ENCODE data around the gene SCAI.
"Not testable (repeated sequence)": the region's sequence is repeated elsewhere in the genome, so short reads cannot be mapped to it uniquely, and the experiment has no call there.

Gene SCAI

GRCh38 chr9:125143377-125144090 lies at the start of gene SCAI:
Gene SCAI, minus strand, starts transcription at chr9:125143528. Its CDS starts 91 bp downstream, at chr9:125143437.
- peak; percentile 99 for DNase-seq (ENCODE audit: low read depth, low spot score)
- H3K4me3 ChIP-seq (ENCODE audit: low read depth, low read length): peak within 1 kb of the TSS; percentile 69
- in situ Hi-C loops (cut with HindIII; ENCODE audit: low sequenced_read_pairs): no loop called here
- TF ChIP-seq CTCF (IDR thresholded peaks at IDR 0.05; ENCODE audit: low read depth, low read length): peak; percentile 98

GRCh38 chr9:125190361-125190801 lies 47.1 kb upstream of the SCAI start:
- DNase-seq (ENCODE audit: low read depth, low spot score): no peak
- TF ChIP-seq CTCF (IDR thresholded peaks at IDR 0.05; ENCODE audit: low read depth, low read length): no peak
- in situ Hi-C loops (cut with HindIII; ENCODE audit: low sequenced_read_pairs): no loop called here
- H3K4me3 ChIP-seq (ENCODE audit: low read depth, low read length): peak overlapping the region; percentile 100

GRCh38 chr9:125189361-125190289 lies 46.3 kb upstream of the SCAI start, which contains the start of gene PPP6C:
Gene PPP6C, minus strand, starts transcription at chr9:125189803. Its CDS starts 85 bp downstream, at chr9:125189718.
- peak within 1 kb of the TSS; percentile 100 for H3K4me3 ChIP-seq (ENCODE audit: low read depth, low read length)
- peak; percentile 98 for DNase-seq (ENCODE audit: low read depth, low spot score)
- TF ChIP-seq CTCF (IDR thresholded peaks at IDR 0.05; ENCODE audit: low read depth, low read length): peak; percentile 72
- in situ Hi-C loops (cut with HindIII; ENCODE audit: low sequenced_read_pairs): no loop called here

- TF ChIP-seq CTCF (IDR thresholded peaks at IDR 0.05; ENCODE audit: low read depth, low read length): no peak
- no peak for DNase-seq (ENCODE audit: low read depth, low spot score)
- in situ Hi-C loops (cut with HindIII; ENCODE audit: low sequenced_read_pairs): no loop called here
- H3K4me3 ChIP-seq (ENCODE audit: low read depth, low read length): peak overlapping the region; percentile 100
These were observed 45.7 kb upstream of the SCAI start for GRCh38 chr9:125189011-125189360.

- no peak for DNase-seq (ENCODE audit: low read depth, low spot score)
- TF ChIP-seq CTCF (IDR thresholded peaks at IDR 0.05; ENCODE audit: low read depth, low read length): no peak
- in situ Hi-C loops (cut with HindIII; ENCODE audit: low sequenced_read_pairs): no loop called here
These were observed 40.2 kb upstream of the SCAI start for GRCh38 chr9:125183561-125183960.

GRCh38 chr9:125183054-125183453 lies 39.7 kb upstream of the SCAI start:
- no peak for TF ChIP-seq CTCF (IDR thresholded peaks at IDR 0.05; ENCODE audit: low read depth, low read length)
- DNase-seq (ENCODE audit: low read depth, low spot score): no peak
- no peak overlapping the region for H3K4me3 ChIP-seq (ENCODE audit: low read depth, low read length)
- in situ Hi-C loops (cut with HindIII; ENCODE audit: low sequenced_read_pairs): no loop called here

More at GRCh38 chr9:125183561-125183960, 40.2 kb upstream of the SCAI start:
- H3K4me3 ChIP-seq (ENCODE audit: low read depth, low read length): no peak overlapping the region

GRCh38 chr9:125181756-125182155 lies 38.4 kb upstream of the SCAI start:
- in situ Hi-C loops (cut with HindIII; ENCODE audit: low sequenced_read_pairs); DNase-seq (ENCODE audit: low read depth, low spot score): not testable (repeated sequence)

More at GRCh38 chr9:125181756-125182155, 38.4 kb upstream of the SCAI start:
- not testable (repeated sequence) for H3K4me3 ChIP-seq (ENCODE audit: low read depth, low read length)
